Pancreas (tissue), 10 donors: ENCODE results near the gene SLC7A7. TPM values are rescaled to one million over a fixed set of nuclear protein-coding genes. Genes with fewer than 3 reads are reported as not detected.
A peak's percentile ranks its signal among the peaks of the same experiment; 100 is the strongest.

Experiments
- ATAC-seq, 4 donors: fragments of 200-7000 bp; cut with Tn5 transposase; one replicate each; pipeline versions ENCODE4 v1.8.0 to v1.9.1; 2020; ENCODE audit warnings: mild to moderate bottlenecking in 4 of 4, moderate library complexity in 4 of 4
- DNase-seq, 6 donors: peaks; one replicate each; pipeline ENCODE4 v3.0.0-alpha.2; 2020
- FAIRE-seq: peaks from 2 replicates; lab custom pipeline; 2012; peaks lifted over from hg19 to GRCh38; lab: Jason Lieb, UNC
- H3K27ac ChIP-seq, 4 donors: fragments of 200-600 bp; sonication (generic); 1 replicate in 3 of 4; 2 replicates in 1 of 4; pipeline versions ENCODE4 v1.5.0 to v1.8.0; 2020
- H3K27me3 ChIP-seq, 4 donors: fragments of 200-600 bp; one replicate each; pipeline ENCODE4 v1.8.0; 2021
- H3K36me3 ChIP-seq, 3 donors: fragments of 200-600 bp; sonication (generic) in 1 of 3; one replicate each; pipeline versions ENCODE4 v1.5.0 to v1.8.0; 2020 to 2021
- H3K4me1 ChIP-seq, 3 donors: fragments of 200-600 bp; one replicate each; pipeline ENCODE4 v1.8.0; 2021
- H3K4me3 ChIP-seq, 4 donors: fragments of 200-600 bp; sonication (generic) in 2 of 4; one replicate each; pipeline versions ENCODE4 v1.5.0 to v1.8.0; 2020 to 2021
- H3K9me3 ChIP-seq, 4 donors: fragments of 200-600 bp; one replicate each; pipeline ENCODE4 v1.8.0; 2021
- CTCF ChIP-seq, 4 donors: fragments of 200-600 bp; sonication (generic) in 3 of 4; IDR thresholded peaks; one replicate each; pipeline versions ENCODE4 v1.5.0 to v1.8.0; 2021; ENCODE audit warnings: antibody characterized with exemption in 4 of 4
- WGBS, 2 donors: extraction: QIAGEN DNeasy Blood & Tissue Kit; methylation state at CpG; one replicate each; pipeline ENCODE4 v1.1.7; 2013; 5-methylcytosine and 5-hydroxymethylcytosine counted together
- intact Hi-C, 3 donors: fragments of 100-400 bp; cut with DNase I; formaldehyde crosslinking; loops; one replicate each; pipeline versions ENCODE4 v1.11.1 to v1.14.2; 2022
- polyA plus RNA-seq, 2 donors: library from polyadenylated mRNA; stranded (reverse); fragments of 200-250 nt; gene quantifications; one replicate each; pipeline ENCODE4 v1.2.3, GENCODE V29; 2013
- total RNA-seq, 6 donors: library from RNA; stranded (reverse); fragmentation: NEBNext Ultra II Directional in 4 of 6; extraction: Animal tissue kit (Norgen Biotek cat#: 25700) in 4 of 6; gene quantifications; one replicate each; pipeline versions ENCODE4 v1.2.1 to v1.2.4, GENCODE V29; 2021 to 2023
- donor health status: healthy with polysubstance abuse.
- donor health status: DM: no; HTN: no; CAD: no; lungs with moderate emphysema.
- donor health status: DM: no; HTN: no; CAD: no.
- donor health status: control.
- donor health status: control.
- donor health status: Bipolar disorder and iron deficiency.
- donor health status: DM: yes; HTN: yes; CAD: no.
- donor health status: DM: no; HTN: no; CAD: no.
- donor health status: DM: no; HTN: no; CAD: no.
- donor health status: DM: yes; HTN: yes; CAD: no.

The SLC7A7 gene
- total and polyA plus RNA-seq, 8 donors = 2.9 to 13.1 (median 5.7) TPM

GRCh38 chr14:22839159-22839779 lies 24.0 kb upstream of the SLC7A7 start:
- FAIRE-seq (no peak), ATAC-seq (no peak), DNase-seq (peak in 1 of 6 donors; percentile 29)
- intact Hi-C loops = no loop called here
- no peak for TF ChIP-seq CTCF (IDR thresholded peaks at IDR 0.05)
- H3K27me3 ChIP-seq = no peaks in the 10 kb centered on the region
- H3K9me3 ChIP-seq = no peaks in the 10 kb centered on the region
- peak overlapping the region in 2 of 4 donors; percentile 80 to 90 for H3K4me3 ChIP-seq
- peaks cover 0 to 26% (median 17%) of the 10 kb centered on the region in 3 donors for H3K36me3 ChIP-seq
- 69 to 75% methylated on average over 6 of the region's 6 CpGs for WGBS, 2 donors
- peak overlapping the region in 1 of 4 donors; percentile 87 for H3K27ac ChIP-seq
- peaks cover 0 to 16% (median 0%) of the 10 kb centered on the region in 3 donors for H3K4me1 ChIP-seq

- H3K4me3 ChIP-seq = peak overlapping the region in 3 of 4 donors; percentile 38 to 90 (median 80)
- ATAC-seq (peak in 2 of 4 donors; percentile 4 to 25), FAIRE-seq (no peak), DNase-seq (peak in 1 of 6 donors; percentile 51)
- no peak for TF ChIP-seq CTCF (IDR thresholded peaks at IDR 0.05)
- intact Hi-C loops = no loop called here
- no peaks in the 10 kb centered on the region for H3K9me3 ChIP-seq
- H3K27ac ChIP-seq = peak overlapping the region in 2 of 4 donors; percentile 87
- H3K4me1 ChIP-seq = peaks cover 0 to 16% (median 0%) of the 10 kb centered on the region in 3 donors
- H3K36me3 ChIP-seq = peaks cover 0 to 24% (median 15%) of the 10 kb centered on the region in 3 donors
- WGBS, 2 donors = 59 to 70% methylated on average over 6 of the region's 6 CpGs
- no peaks in the 10 kb centered on the region for H3K27me3 ChIP-seq
Observed at GRCh38 chr14:22838631-22839041, 23.4 kb upstream of the SLC7A7 start.

GRCh38 chr14:22837750-22838538 lies 22.7 kb upstream of the SLC7A7 start:
- intact Hi-C loops = no loop called here
- FAIRE-seq (no peak), DNase-seq (peak in 3 of 6 donors; percentile 36 to 56 (median 53)), ATAC-seq (peak; percentile 8 to 34 (median 14))
- peaks cover 0 to 16% (median 0%) of the 10 kb centered on the region in 3 donors for H3K4me1 ChIP-seq
- H3K36me3 ChIP-seq = peaks cover 0 to 17% (median 8%) of the 10 kb centered on the region in 3 donors
- peak overlapping the region; percentile 72 to 87 (median 80) for H3K27ac ChIP-seq
- H3K4me3 ChIP-seq = peak overlapping the region; percentile 38 to 90 (median 82)
- WGBS, 2 donors = 24 to 37% methylated on average over 25 of the region's 25 CpGs
- TF ChIP-seq CTCF (IDR thresholded peaks at IDR 0.05) = no peak
- no peaks in the 10 kb centered on the region for H3K9me3 ChIP-seq
- H3K27me3 ChIP-seq = no peaks in the 10 kb centered on the region

- Histone ChIP-seq H3K27me3 (no peaks in the 10 kb centered on the region), H3K36me3 (peaks cover 0 to 10% (median 4%) of the 10 kb centered on the region in 3 donors), H3K4me3 (peak overlapping the region; percentile 38 to 90 (median 82)), H3K27ac (peak overlapping the region; percentile 72 to 87 (median 80)), H3K9me3 (no peaks in the 10 kb centered on the region), H3K4me1 (peaks cover 0 to 16% (median 0%) of the 10 kb centered on the region in 3 donors)
- peak in 5 of 6 donors; percentile 64 to 86 (median 68) for DNase-seq
- WGBS, 2 donors = 1 to 2% methylated on average over 57 of the region's 57 CpGs
- no peak for FAIRE-seq
- no peak for TF ChIP-seq CTCF (IDR thresholded peaks at IDR 0.05)
- intact Hi-C loops = no loop called here
- peak; percentile 74 to 86 (median 80) for ATAC-seq
Observed at GRCh38 chr14:22837114-22837749, 22.0 kb upstream of the SLC7A7 start.
